Stimulated activated effector memory CD8-positive, alpha-beta T cell treated with anti-CD3 and anti-CD28 coated beads, Interleukin-12 subunit alpha, Interleukin-12 subunit beta, amount 100 ng/mL, for 72 hours (primary cell): ENCODE measurements around the gene OTOS.

Experiments used
- ATAC-seq: fragments of 150-1000 bp; cut with Tn5 transposase; 2 replicates; pipeline ENCODE4 v1.10.0; 2021
- DNase-seq, 2 donors: peaks; one replicate each; pipeline ENCODE4 v3.0.0; 2021 to 2022; ENCODE audit warnings: low spot score in 2 of 2
- H3K27ac Mint-ChIP-seq: one replicate; pipeline ENCODE4 v1.8.0; 2022; ENCODE audit warnings: mild to moderate bottlenecking, mixed read lengths
- H3K36me3 Mint-ChIP-seq: one replicate; pipeline ENCODE4 v1.8.0; 2022; ENCODE audit warnings: mild to moderate bottlenecking, mixed read lengths
- H3K4me1 Mint-ChIP-seq: one replicate; pipeline ENCODE4 v1.8.0; 2022; ENCODE audit warnings: mixed read lengths
- H3K4me3 Mint-ChIP-seq: one replicate; pipeline ENCODE4 v1.8.0; 2022; ENCODE audit warnings: mild to moderate bottlenecking, mixed read lengths
- H3K9me3 Mint-ChIP-seq: one replicate; pipeline ENCODE4 v1.8.0; 2022; ENCODE audit warnings: mixed read lengths

The OTOS gene

GRCh38 chr2:240137596-240138253 is 2.7 kb downstream of the OTOS start:
- Mint-ChIP-seq H3K9me3 (no peaks in the 10 kb centered on the region), H3K4me1 (peaks cover 29% of the 10 kb centered on the region), H3K27ac (no peak overlapping the region), H3K4me3 (peak overlapping the region; percentile 85), H3K36me3 (peaks cover 11% of the 10 kb centered on the region)
- no peak for ATAC-seq
- DNase-seq, result no peak

- H3K9me3 Mint-ChIP-seq, result no peaks in the 10 kb centered on the region
- peak overlapping the region; percentile 85 for H3K4me3 Mint-ChIP-seq
- peak overlapping the region; percentile 95 for H3K27ac Mint-ChIP-seq
- peak; percentile 30 for ATAC-seq
- peaks cover 20% of the 10 kb centered on the region for H3K36me3 Mint-ChIP-seq
- H3K4me1 Mint-ChIP-seq, result peaks cover 29% of the 10 kb centered on the region
- no peak for DNase-seq
Observed at GRCh38 chr2:240136671-240137292, 3.7 kb downstream of the OTOS start.

GRCh38 chr2:240136013-240136670 is 4.3 kb downstream of the OTOS start, which contains the start of gene COPS9:
COPS9 (minus strand) TSS chr2:240136305; CDS start chr2:240136284, 21 bp downstream.
- peak within 1 kb of the TSS; percentile 95 for H3K27ac Mint-ChIP-seq
- peak; percentile 91 to 92 for DNase-seq
- no peaks in the 10 kb centered on the region for H3K9me3 Mint-ChIP-seq
- peaks cover 31% of the 10 kb centered on the region for H3K4me1 Mint-ChIP-seq
- peaks cover 24% of the 10 kb centered on the region for H3K36me3 Mint-ChIP-seq
- ATAC-seq, result peak; percentile 98
- peak within 1 kb of the TSS; percentile 85 for H3K4me3 Mint-ChIP-seq

GRCh38 chr2:240135706-240136012 is 4.8 kb downstream of the OTOS start:
- peak overlapping the region; percentile 85 for H3K4me3 Mint-ChIP-seq
- peaks cover 33% of the 10 kb centered on the region for H3K4me1 Mint-ChIP-seq
- peak overlapping the region; percentile 95 for H3K27ac Mint-ChIP-seq
- ATAC-seq (peak; percentile 17), DNase-seq (no peak)
- H3K36me3 Mint-ChIP-seq, result peaks cover 29% of the 10 kb centered on the region
- H3K9me3 Mint-ChIP-seq, result no peaks in the 10 kb centered on the region

GRCh38 chr2:240134956-240135520 is 5.4 kb downstream of the OTOS start:
- Mint-ChIP-seq H3K4me1 (peaks cover 33% of the 10 kb centered on the region), H3K9me3 (no peaks in the 10 kb centered on the region), H3K36me3 (peaks cover 35% of the 10 kb centered on the region), H3K27ac (peak overlapping the region; percentile 95), H3K4me3 (peak overlapping the region; percentile 85)
- DNase-seq (no peak), ATAC-seq (no peak)

GRCh38 chr2:240134466-240134865 is 6.0 kb downstream of the OTOS start:
- peak overlapping the region; percentile 95 for H3K27ac Mint-ChIP-seq
- DNase-seq, result no peak
- H3K4me1 Mint-ChIP-seq, result peaks cover 33% of the 10 kb centered on the region
- ATAC-seq, result no peak
- H3K36me3 Mint-ChIP-seq, result peaks cover 41% of the 10 kb centered on the region
- H3K9me3 Mint-ChIP-seq, result no peaks in the 10 kb centered on the region
- peak overlapping the region; percentile 85 for H3K4me3 Mint-ChIP-seq

GRCh38 chr2:240133401-240133800 is 7.1 kb downstream of the OTOS start:
- Mint-ChIP-seq H3K36me3 (peaks cover 45% of the 10 kb centered on the region), H3K9me3 (no peaks in the 10 kb centered on the region), H3K27ac (peak overlapping the region; percentile 95), H3K4me3 (no peak overlapping the region), H3K4me1 (peaks cover 33% of the 10 kb centered on the region)
- no peak for ATAC-seq
- no peak for DNase-seq

- Mint-ChIP-seq H3K9me3 (no peaks in the 10 kb centered on the region), H3K27ac (no peak overlapping the region), H3K4me3 (no peak overlapping the region), H3K4me1 (peaks cover 33% of the 10 kb centered on the region), H3K36me3 (peaks cover 53% of the 10 kb centered on the region)
- DNase-seq (no peak), ATAC-seq (no peak)
Observed at GRCh38 chr2:240132651-240132980, 7.8 kb downstream of the OTOS start.

- Mint-ChIP-seq H3K36me3 (peaks cover 55% of the 10 kb centered on the region), H3K27ac (no peak overlapping the region), H3K9me3 (no peaks in the 10 kb centered on the region), H3K4me1 (peaks cover 29% of the 10 kb centered on the region), H3K4me3 (no peak overlapping the region)
- DNase-seq, result no peak
- no peak for ATAC-seq
Observed at GRCh38 chr2:240131941-240132650, 8.4 kb downstream of the OTOS start.

- no peak overlapping the region for H3K27ac Mint-ChIP-seq
- DNase-seq (no peak), ATAC-seq (no peak)
- peaks cover 24% of the 10 kb centered on the region for H3K4me1 Mint-ChIP-seq
- no peaks in the 10 kb centered on the region for H3K9me3 Mint-ChIP-seq
- peaks cover 55% of the 10 kb centered on the region for H3K36me3 Mint-ChIP-seq
- no peak overlapping the region for H3K4me3 Mint-ChIP-seq
Observed at GRCh38 chr2:240131296-240131695, 9.2 kb downstream of the OTOS start.

GRCh38 chr2:240130393-240131195 is 9.9 kb downstream of the OTOS start:
- Mint-ChIP-seq H3K4me3 (no peak overlapping the region), H3K4me1 (peaks cover 22% of the 10 kb centered on the region), H3K36me3 (peaks cover 55% of the 10 kb centered on the region), H3K27ac (no peak overlapping the region), H3K9me3 (no peaks in the 10 kb centered on the region)
- ATAC-seq, result no peak
- no peak for DNase-seq

GRCh38 chr2:240129731-240130392 is 10.6 kb downstream of the OTOS start:
- ATAC-seq (no peak), DNase-seq (no peak)
- no peaks in the 10 kb centered on the region for H3K9me3 Mint-ChIP-seq
- peaks cover 54% of the 10 kb centered on the region for H3K36me3 Mint-ChIP-seq
- peaks cover 15% of the 10 kb centered on the region for H3K4me1 Mint-ChIP-seq
- no peak overlapping the region for H3K27ac Mint-ChIP-seq
- no peak overlapping the region for H3K4me3 Mint-ChIP-seq

- DNase-seq, result no peak
- no peak overlapping the region for H3K27ac Mint-ChIP-seq
- no peaks in the 10 kb centered on the region for H3K9me3 Mint-ChIP-seq
- no peak for ATAC-seq
- peaks cover 10% of the 10 kb centered on the region for H3K4me1 Mint-ChIP-seq
- H3K36me3 Mint-ChIP-seq, result peaks cover 48% of the 10 kb centered on the region
- H3K4me3 Mint-ChIP-seq, result no peak overlapping the region
Observed at GRCh38 chr2:240129311-240129710, 11.1 kb downstream of the OTOS start.

- Mint-ChIP-seq H3K4me3 (no peak overlapping the region), H3K27ac (no peak overlapping the region), H3K36me3 (peaks cover 48% of the 10 kb centered on the region), H3K4me1 (peaks cover 4% of the 10 kb centered on the region), H3K9me3 (no peaks in the 10 kb centered on the region)
- DNase-seq (no peak), ATAC-seq (no peak)
Observed at GRCh38 chr2:240128608-240129145, 11.8 kb downstream of the OTOS start.
